ENCODE results near the gene HERPUD2.

DNA sequence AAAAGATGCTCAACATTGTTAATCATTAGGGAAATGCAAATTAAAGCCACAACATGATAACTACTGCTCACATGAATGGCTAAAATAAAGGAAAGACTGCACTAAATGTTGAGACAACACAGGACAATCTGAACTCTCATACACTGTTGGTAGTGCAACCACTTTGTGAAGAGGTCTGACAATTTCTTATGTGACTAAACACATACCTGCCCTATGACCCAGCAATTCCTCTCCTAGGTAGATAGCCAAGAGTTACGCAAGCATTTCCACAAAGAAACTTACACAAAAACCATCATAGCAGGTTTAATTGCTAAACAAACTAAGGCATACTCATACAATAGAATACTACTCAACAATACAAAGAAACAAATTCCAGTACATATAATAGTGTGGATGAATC is 41.8 kb upstream of the HERPUD2 start:
- TF ChIP-seq EZH2 (IDR thresholded peaks at IDR 0.05; ENCODE audit: insufficient read depth, poor library complexity, severe bottlenecking) = no peak
- no peak for TF ChIP-seq EZH2phosphoT487 (IDR thresholded peaks at IDR 0.05; ENCODE audit: insufficient read depth, low read depth)
